Mammary epithelial cell (primary cell): Measurements from ENCODE around the gene GLCCI1.

ENCODE experiments used
- EZH2 ChIP-seq: IDR thresholded peaks from 2 replicates; pipeline ENCODE4 v1.6.1; 2012; ENCODE audit warnings: low read length, inconsistent platforms, borderline replicate concordance
- TF ChIP-seq, protein P1 (sequence below), 2 donors: IDR thresholded peaks in 1 of 2; conservative IDR thresholded peaks in 1 of 2; 2 replicates each; pipeline ENCODE4 v1.5.1; 2011 to 2012; ENCODE audit warnings: inconsistent platforms in 2 of 2, low read length in 2 of 2, mild to moderate bottlenecking in 2 of 2, control low read depth in 1 of 2, low read depth in 1 of 2; ENCODE audit not compliant: insufficient read depth in 1 of 2; ENCODE audit errors: extremely low read depth in 1 of 2

DNA sequence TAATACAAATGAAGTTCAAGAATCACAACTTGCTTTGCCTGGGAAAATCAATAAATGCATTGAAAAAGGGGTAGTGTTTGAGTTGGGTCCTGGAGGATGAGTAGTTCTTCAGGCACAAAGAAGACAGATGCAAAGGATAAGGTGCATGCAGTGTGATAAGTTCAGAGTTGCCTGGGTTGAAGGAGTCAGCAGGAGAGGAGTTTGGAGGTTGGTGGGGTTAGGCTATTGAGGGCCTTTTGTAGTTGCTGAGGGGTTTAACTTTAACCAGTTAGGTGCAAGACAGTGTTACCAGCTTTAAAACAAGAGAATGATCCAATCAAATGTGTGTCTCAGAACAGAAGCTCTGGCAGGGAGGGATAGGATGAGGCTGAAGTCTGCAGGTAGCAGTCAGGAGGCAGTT lies 44.3 kb upstream of the GLCCI1 start:
- TF ChIP-seq, protein P1, sequence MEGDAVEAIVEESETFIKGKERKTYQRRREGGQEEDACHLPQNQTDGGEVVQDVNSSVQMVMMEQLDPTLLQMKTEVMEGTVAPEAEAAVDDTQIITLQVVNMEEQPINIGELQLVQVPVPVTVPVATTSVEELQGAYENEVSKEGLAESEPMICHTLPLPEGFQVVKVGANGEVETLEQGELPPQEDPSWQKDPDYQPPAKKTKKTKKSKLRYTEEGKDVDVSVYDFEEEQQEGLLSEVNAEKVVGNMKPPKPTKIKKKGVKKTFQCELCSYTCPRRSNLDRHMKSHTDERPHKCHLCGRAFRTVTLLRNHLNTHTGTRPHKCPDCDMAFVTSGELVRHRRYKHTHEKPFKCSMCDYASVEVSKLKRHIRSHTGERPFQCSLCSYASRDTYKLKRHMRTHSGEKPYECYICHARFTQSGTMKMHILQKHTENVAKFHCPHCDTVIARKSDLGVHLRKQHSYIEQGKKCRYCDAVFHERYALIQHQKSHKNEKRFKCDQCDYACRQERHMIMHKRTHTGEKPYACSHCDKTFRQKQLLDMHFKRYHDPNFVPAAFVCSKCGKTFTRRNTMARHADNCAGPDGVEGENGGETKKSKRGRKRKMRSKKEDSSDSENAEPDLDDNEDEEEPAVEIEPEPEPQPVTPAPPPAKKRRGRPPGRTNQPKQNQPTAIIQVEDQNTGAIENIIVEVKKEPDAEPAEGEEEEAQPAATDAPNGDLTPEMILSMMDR (conservative IDR thresholded peaks at IDR 0.05 in 1 of 2, IDR thresholded peaks at IDR 0.05 in 1 of 2; ENCODE audit: extremely low read depth in 1 of 2, insufficient read depth in 1 of 2, low read depth in 1 of 2, low read length in 2 of 2) = no peak
- TF ChIP-seq EZH2 = no peak
